AG09319 (cell line): ENCODE measurements around the gene ANKRD53.

Experiments used
- DNase-seq: peaks from one replicate; pipeline ENCODE4 v3.0.0-alpha.2; 2010; ENCODE audit warnings: low read depth; ENCODE audit errors: extremely low read depth
- CTCF ChIP-seq: IDR thresholded peaks from 2 replicates; pipeline ENCODE4 v1.5.1; 2011; ENCODE audit warnings: low read depth, mild to moderate bottlenecking, inconsistent platforms, low read length, moderate library complexity

The ANKRD53 gene

DNA sequence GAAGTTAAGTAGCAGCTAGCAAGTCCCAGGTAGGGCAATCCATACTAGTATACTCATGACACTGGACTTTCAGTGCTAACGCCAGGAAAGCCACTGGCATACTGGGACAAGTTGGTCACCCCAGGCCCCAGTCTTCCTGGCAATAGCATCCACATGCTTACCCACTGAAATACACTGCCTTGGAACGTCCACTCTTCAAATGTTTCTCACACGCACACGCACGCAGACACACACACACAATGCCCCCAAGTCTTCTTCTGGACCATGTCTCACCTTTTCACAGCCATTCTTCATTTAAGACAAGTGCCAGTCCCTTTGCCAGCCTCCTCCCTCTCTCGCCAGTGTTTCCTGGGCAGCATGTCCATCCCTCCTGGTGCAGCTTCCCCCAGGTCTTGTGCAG, 25.0 kb downstream of the ANKRD53 start:
- no peak for DNase-seq
- TF ChIP-seq CTCF, result no peak

DNA sequence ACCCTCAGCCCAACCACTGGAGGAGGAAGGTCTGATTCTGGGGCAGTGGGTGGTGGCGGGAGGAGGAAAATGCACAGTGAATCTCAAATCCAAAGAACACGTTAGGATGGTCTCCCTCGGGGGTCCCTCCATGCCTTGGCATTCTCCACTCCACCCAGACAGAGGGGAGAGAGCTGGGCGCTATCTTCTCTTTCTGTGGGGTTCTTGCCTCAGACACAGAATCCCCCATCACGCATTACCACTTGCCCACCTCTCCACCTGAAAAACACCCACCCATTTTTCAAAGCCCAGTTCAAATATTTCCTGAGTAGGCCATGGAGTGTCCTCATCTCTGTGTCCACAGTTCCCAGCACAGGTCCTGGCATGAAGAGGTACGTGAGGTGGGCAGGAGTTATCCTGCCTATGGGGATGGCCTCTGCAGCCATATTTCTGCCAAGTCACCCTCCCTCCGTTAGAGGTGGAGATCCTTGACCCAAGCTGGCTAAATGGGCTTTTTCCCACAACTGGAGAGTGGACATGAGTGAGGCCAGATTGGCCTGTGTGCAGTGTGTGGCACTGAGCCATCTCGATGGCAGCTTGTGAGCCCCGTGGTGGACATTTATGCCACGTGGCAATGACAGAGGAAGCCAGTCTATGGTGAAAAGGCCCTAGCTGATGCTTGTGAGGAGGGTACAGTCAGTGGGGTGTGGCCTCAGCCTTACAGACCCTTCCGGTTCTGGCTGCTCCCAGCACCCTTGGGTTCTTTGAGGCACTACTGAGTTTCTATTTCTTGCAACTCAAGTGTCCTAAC, 25.7 kb downstream of the ANKRD53 start:
- no peak for TF ChIP-seq CTCF
- DNase-seq, result no peak

- no peak for DNase-seq
- TF ChIP-seq CTCF, result no peak
Measured at GRCh38 chr2:71004857-71005256, 26.4 kb downstream of the ANKRD53 start.

GRCh38 chr2:71005271-71006202, 27.1 kb downstream of the ANKRD53 start:
- DNase-seq, result no peak
- TF ChIP-seq CTCF, result no peak

GRCh38 chr2:71006323-71006722, 27.9 kb downstream of the ANKRD53 start:
- DNase-seq, result no peak
- no peak for TF ChIP-seq CTCF

DNA sequence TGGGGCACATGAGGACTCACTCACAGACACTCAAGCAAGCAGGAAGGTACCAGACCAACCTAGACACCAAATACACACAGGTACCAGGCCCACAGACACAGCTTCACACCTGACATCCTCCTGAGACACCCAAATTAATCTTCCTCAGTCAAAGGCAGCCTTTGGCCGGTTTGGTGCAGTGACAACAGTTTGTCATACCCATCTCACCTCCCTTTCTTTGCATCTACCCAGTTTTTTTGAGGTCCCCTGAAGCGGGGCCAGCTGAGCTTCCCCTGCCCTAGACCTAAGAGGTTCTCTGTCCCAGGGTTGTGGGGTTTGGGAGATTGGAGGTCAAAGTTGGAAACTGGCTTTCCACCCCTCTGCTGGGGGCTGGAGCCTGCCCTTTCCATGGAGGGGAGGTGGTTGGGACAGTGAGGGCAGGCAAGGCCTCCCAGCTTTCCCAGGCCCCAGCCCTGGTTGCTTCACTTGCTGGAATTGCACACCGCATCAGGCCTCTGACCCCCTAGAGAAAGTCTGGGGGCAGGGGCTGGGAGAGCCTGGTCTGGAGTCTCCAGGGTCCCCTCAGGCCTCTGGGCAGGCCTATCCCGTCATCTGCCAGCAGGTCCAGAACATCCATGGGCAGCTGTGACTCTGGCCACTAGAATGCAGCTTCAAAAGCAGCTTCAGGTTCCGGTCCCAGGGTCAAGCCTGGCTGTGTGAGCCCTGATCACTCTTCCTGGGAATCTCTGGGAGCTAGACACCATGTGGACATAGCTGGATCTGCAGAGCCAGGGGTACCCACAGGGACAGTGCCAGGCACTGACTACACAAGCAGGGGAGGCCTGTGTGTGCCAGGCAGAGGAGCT, 28.7 kb downstream of the ANKRD53 start:
- no peak for DNase-seq
- no peak for TF ChIP-seq CTCF
